OCI-LY1 (cell line): ENCODE results near the gene ZNF576.

Source experiments
- H2AFZ ChIP-seq: fragments of 200-600 bp; sonication (generic), shearing (Covaris generic); 2 replicates; pipeline ENCODE4 v1.6.0; 2014; ENCODE audit warnings: antibody characterized with exemption, mild to moderate bottlenecking, low read length
- H3F3A ChIP-seq: fragments of 200-600 bp; sonication (generic), shearing (Covaris generic); 2 replicates; pipeline ENCODE4 v1.6.0; 2014; ENCODE audit warnings: mild to moderate bottlenecking, antibody characterized with exemption, low read length, moderate library complexity; ENCODE audit not compliant: insufficient read depth
- H3K27ac ChIP-seq: fragments of 200-600 bp; sonication (generic); 2 replicates; pipeline ENCODE4 v1.5.1; 2014; ENCODE audit warnings: low read length, mixed run types, mild to moderate bottlenecking, low read depth; ENCODE audit not compliant: poor library complexity, severe bottlenecking
- H3K27me3 ChIP-seq: fragments of 200-600 bp; sonication (generic); 2 replicates; pipeline ENCODE4 v1.6.0; 2014; ENCODE audit warnings: antibody characterized with exemption, mild to moderate bottlenecking, low read length, moderate library complexity; ENCODE audit not compliant: insufficient read depth
- H3K36me3 ChIP-seq: fragments of 200-600 bp; sonication (generic); 2 replicates; pipeline ENCODE4 v1.6.1; 2014; ENCODE audit warnings: mild to moderate bottlenecking, antibody characterized with exemption, low read length, moderate library complexity, mixed read lengths; ENCODE audit not compliant: insufficient read depth
- H3K4me1 ChIP-seq: fragments of 200-600 bp; sonication (generic); 2 replicates; pipeline ENCODE4 v1.5.1; 2014; ENCODE audit warnings: mild to moderate bottlenecking, low read length, moderate library complexity; ENCODE audit not compliant: insufficient read depth, severe bottlenecking
- H3K4me2 ChIP-seq: fragments of 200-600 bp; sonication (generic), shearing (Covaris generic); 2 replicates; pipeline ENCODE4 v1.6.1; 2014; ENCODE audit warnings: low read length
- H3K4me3 ChIP-seq: fragments of 200-600 bp; sonication (generic); 2 replicates; pipeline ENCODE4 v1.5.1; 2014; ENCODE audit warnings: low read length, low read depth, mild to moderate bottlenecking, mixed read lengths; ENCODE audit not compliant: poor library complexity, severe bottlenecking
- H3K79me2 ChIP-seq: fragments of 200-600 bp; shearing (Covaris generic); 2 replicates; pipeline ENCODE4 v1.6.1; 2016; ENCODE audit warnings: mixed run types, low read length, mixed read lengths; ENCODE audit not compliant: insufficient read depth
- H3K9ac ChIP-seq: fragments of 200-600 bp; sonication (generic), shearing (Covaris generic); 2 replicates; pipeline ENCODE4 v1.6.1; 2014; ENCODE audit warnings: mild to moderate bottlenecking, low read length, mixed read lengths
- H3K9me2 ChIP-seq: fragments of 200-600 bp; sonication (generic), shearing (Covaris generic); 2 replicates; pipeline ENCODE4 v1.6.1; 2014; ENCODE audit warnings: low read depth, mild to moderate bottlenecking, low read length, mixed read lengths
- H3K9me3 ChIP-seq: fragments of 200-600 bp; shearing (Covaris generic); 2 replicates; pipeline ENCODE4 v1.6.1; 2014; ENCODE audit warnings: low read length, mixed read lengths
- H4K20me1 ChIP-seq: fragments of 200-600 bp; sonication (generic), shearing (Covaris generic); 2 replicates; pipeline ENCODE4 v1.6.0; 2016; ENCODE audit warnings: mild to moderate bottlenecking, low read length; ENCODE audit not compliant: insufficient read depth
- CTCF ChIP-seq: fragments of 200-600 bp; sonication (generic), shearing (Covaris generic); IDR thresholded peaks from 2 replicates; pipeline ENCODE4 v1.5.1; 2017; ENCODE audit warnings: mild to moderate bottlenecking, antibody characterized with exemption, low read length, moderate library complexity, mixed read lengths
- EZH2 ChIP-seq: fragments of 200-600 bp; sonication (generic), shearing (Covaris generic); IDR thresholded peaks from 2 replicates; pipeline ENCODE4 v1.8.0; 2017; ENCODE audit warnings: borderline replicate concordance, mixed run types, mild to moderate bottlenecking, antibody characterized with exemption, low read length, moderate library complexity, mixed read lengths

The ZNF576 gene

GRCh38 chr19:43631491-43631890 is 35.1 kb downstream of the ZNF576 start:
- no peaks in the 10 kb centered on the region for H3F3A ChIP-seq
- H3K27ac ChIP-seq, result no peak overlapping the region
- H3K4me3 ChIP-seq, result no peak overlapping the region
- no peak overlapping the region for H3K9ac ChIP-seq
- H3K36me3 ChIP-seq, result no peaks in the 10 kb centered on the region
- no peak overlapping the region for H3K4me2 ChIP-seq
- 0 out of 2 replicates have a peak, but pooled peaks cover 6% of the 10 kb centered on the region for H3K27me3 ChIP-seq
- no peaks in the 10 kb centered on the region for H4K20me1 ChIP-seq
- no peaks in the 10 kb centered on the region for H3K79me2 ChIP-seq
- H3K4me1 ChIP-seq, result no peaks in the 10 kb centered on the region
- no peak for TF ChIP-seq EZH2
- no peak for TF ChIP-seq CTCF
- no peaks in the 10 kb centered on the region for H3K9me2 ChIP-seq
- H3K9me3 ChIP-seq, result no peaks in the 10 kb centered on the region
- no peak overlapping the region for H2AFZ ChIP-seq

- Histone ChIP-seq H3F3A (no peaks in the 10 kb centered on the region), H3K36me3 (no peaks in the 10 kb centered on the region), H3K9me2 (no peaks in the 10 kb centered on the region), H3K4me3 (no peak overlapping the region), H3K9me3 (no peaks in the 10 kb centered on the region), H3K79me2 (no peaks in the 10 kb centered on the region), H3K4me1 (no peaks in the 10 kb centered on the region), H3K4me2 (no peak overlapping the region), H4K20me1 (no peaks in the 10 kb centered on the region), H3K27ac (no peak overlapping the region), H3K27me3 (0 out of 2 replicates have a peak, but pooled peaks cover 9% of the 10 kb centered on the region), H2AFZ (no peak overlapping the region), H3K9ac (no peak overlapping the region)
- TF ChIP-seq CTCF, result no peak
Observed at GRCh38 chr19:43633520-43633919, 37.1 kb downstream of the ZNF576 start.

- Histone ChIP-seq H4K20me1 (no peaks in the 10 kb centered on the region), H3K4me3 (no peak overlapping the region), H3K27ac (no peak overlapping the region), H3K9me3 (no peaks in the 10 kb centered on the region), H3K9me2 (no peaks in the 10 kb centered on the region), H3K9ac (no peak overlapping the region), H3K36me3 (no peaks in the 10 kb centered on the region), H3K79me2 (no peaks in the 10 kb centered on the region), H2AFZ (no peak overlapping the region), H3F3A (no peaks in the 10 kb centered on the region), H3K4me2 (no peak overlapping the region), H3K4me1 (no peaks in the 10 kb centered on the region), H3K27me3 (0 out of 2 replicates have a peak, but pooled peaks cover 14% of the 10 kb centered on the region)
- no peak for TF ChIP-seq EZH2
- TF ChIP-seq CTCF, result no peak
Observed at GRCh38 chr19:43634068-43634467, 37.7 kb downstream of the ZNF576 start.
